Fibroblast of lung (primary cell): Measurements from ENCODE around the gene SGIP1. TPM values are rescaled to one million over a fixed set of nuclear protein-coding genes. Genes with fewer than 3 reads are reported as not detected.

Experiments
- DNase-seq, 2 donors: peaks; one replicate each; pipeline versions ENCODE4 v3.0.0 to v3.0.0-alpha.2; 2010; ENCODE audit warnings: low read depth in 2 of 2
- H2AFZ ChIP-seq: 2 replicates; pipeline ENCODE4 v1.5.1; 2012; ENCODE audit warnings: low read length, control low read depth, inconsistent platforms
- H3K27ac ChIP-seq: 2 replicates; pipeline ENCODE4 v1.5.1; 2011; ENCODE audit warnings: low read length, control low read depth; ENCODE audit not compliant: insufficient read depth
- H3K27me3 ChIP-seq: 2 replicates; pipeline ENCODE4 v1.5.1; 2011; ENCODE audit warnings: mild to moderate bottlenecking, low read length; ENCODE audit not compliant: control insufficient read depth, insufficient read depth
- H3K36me3 ChIP-seq: 2 replicates; pipeline ENCODE4 v1.5.1; 2011; ENCODE audit warnings: low read length; ENCODE audit not compliant: control insufficient read depth, insufficient read depth
- H3K4me1 ChIP-seq: 2 replicates; pipeline ENCODE4 v1.5.1; 2011; ENCODE audit warnings: low read length; ENCODE audit not compliant: control insufficient read depth, insufficient read depth; ENCODE audit errors: extremely low read depth
- H3K4me2 ChIP-seq: 2 replicates; pipeline ENCODE4 v1.5.1; 2011; ENCODE audit warnings: low read length, control low read depth; ENCODE audit not compliant: insufficient read depth; ENCODE audit errors: extremely low read depth
- H3K4me3 ChIP-seq, 4 experiments: fragments of 200-600 bp in 1 of 4; sonication (generic) in 1 of 4; replicated peaks in 1 of 4; 2 replicates each; pipeline ENCODE4 v1.5.1; 2011 to 2016; ENCODE audit warnings: low read length in 4 of 4, low read depth in 3 of 4, mild to moderate bottlenecking in 3 of 4, control low read depth in 2 of 4, inconsistent platforms in 1 of 4, mixed read lengths in 1 of 4; ENCODE audit not compliant: insufficient read depth in 1 of 4; ENCODE audit errors: control extremely low read depth in 1 of 4
- H3K79me2 ChIP-seq: 2 replicates; pipeline ENCODE4 v1.5.1; 2012; ENCODE audit warnings: mild to moderate bottlenecking, low read length, inconsistent platforms; ENCODE audit not compliant: control insufficient read depth, insufficient read depth
- H3K9ac ChIP-seq: 2 replicates; pipeline ENCODE4 v1.5.1; 2011; ENCODE audit warnings: mild to moderate bottlenecking, low read length, control low read depth; ENCODE audit not compliant: insufficient read depth
- H3K9me3 ChIP-seq: 2 replicates; pipeline ENCODE4 v1.5.1; 2012; ENCODE audit warnings: low read depth, low read length; ENCODE audit not compliant: control insufficient read depth, insufficient read depth
- H4K20me1 ChIP-seq: 2 replicates; pipeline ENCODE4 v1.5.1; 2011; ENCODE audit warnings: low read length; ENCODE audit not compliant: control insufficient read depth, insufficient read depth; ENCODE audit errors: extremely low read depth
- CTCF ChIP-seq, 2 donors: IDR thresholded peaks in 1 of 2; conservative IDR thresholded peaks in 1 of 2; 1 replicate in 1 of 2; 2 replicates in 1 of 2; pipeline ENCODE4 v1.5.1; 2011 to 2012; ENCODE audit warnings: low read length in 2 of 2, control low read depth in 1 of 2, inconsistent platforms in 1 of 2, low read depth in 1 of 2, mild to moderate bottlenecking in 1 of 2
- EZH2 ChIP-seq: IDR thresholded peaks from 2 replicates; pipeline ENCODE4 v1.5.1; 2012; ENCODE audit warnings: low read length, control low read depth, mild to moderate bottlenecking; ENCODE audit errors: missing control alignments
- polyA plus RNA-seq, 2 donors: library from polyadenylated mRNA; depleted of rRNA in 1 of 2; stranded (reverse) in 1 of 2; unstranded in 1 of 2; fragments of >200 nt; gene quantifications; 2 replicates each; pipeline ENCODE4 v1.2.1, GENCODE V29; 2011 to 2012; ENCODE audit warnings: missing spikeins in 1 of 2
- total RNA-seq: library from RNA; depleted of rRNA; stranded (reverse); fragments of >200 nt; gene quantifications from 2 replicates; pipeline ENCODE4 v1.2.1, GENCODE V29; 2014

The SGIP1 gene
- total and polyA plus RNA-seq, 2 donors (not counting 1 experiment from before 2014, with no cell fraction given) = 37.8 to 77.6 TPM

- no peaks in the 10 kb centered on the region for H3K9me3 ChIP-seq
- no peak overlapping the region for H3K9ac ChIP-seq
- no peaks in the 10 kb centered on the region for H3K27me3 ChIP-seq
- H4K20me1 ChIP-seq = no peaks in the 10 kb centered on the region
- no peak overlapping the region for H3K27ac ChIP-seq
- H3K4me1 ChIP-seq = peaks cover 17% of the 10 kb centered on the region
- no peak for DNase-seq
- no peaks in the 10 kb centered on the region for H3K36me3 ChIP-seq
- TF ChIP-seq EZH2 = no peak
- no peak for TF ChIP-seq CTCF (conservative IDR thresholded peaks at IDR 0.05 in 1 of 2, IDR thresholded peaks at IDR 0.05 in 1 of 2; ENCODE audit: low read depth in 1 of 2, low read length in 2 of 2)
- H2AFZ ChIP-seq = no peak overlapping the region
- no peaks in the 10 kb centered on the region for H3K79me2 ChIP-seq
- no peak overlapping the region for H3K4me3 ChIP-seq
- H3K4me2 ChIP-seq = no peak overlapping the region
These were observed 8.9 kb upstream of the SGIP1 start for GRCh38 chr1:66525086-66525485.

- no peak for DNase-seq
- H3K27ac ChIP-seq = no peak overlapping the region
- peaks cover 17% of the 10 kb centered on the region for H3K4me1 ChIP-seq
- H2AFZ ChIP-seq = no peak overlapping the region
- H3K27me3 ChIP-seq = no peaks in the 10 kb centered on the region
- no peak overlapping the region for H3K9ac ChIP-seq
- TF ChIP-seq CTCF (conservative IDR thresholded peaks at IDR 0.05 in 1 of 2, IDR thresholded peaks at IDR 0.05 in 1 of 2; ENCODE audit: low read depth in 1 of 2, low read length in 2 of 2) (no peak), EZH2 (no peak)
- H3K4me3 ChIP-seq = no peak overlapping the region
- no peaks in the 10 kb centered on the region for H3K79me2 ChIP-seq
- H3K36me3 ChIP-seq = no peaks in the 10 kb centered on the region
- H4K20me1 ChIP-seq = no peaks in the 10 kb centered on the region
- no peaks in the 10 kb centered on the region for H3K9me3 ChIP-seq
- no peak overlapping the region for H3K4me2 ChIP-seq
These were observed 7.9 kb upstream of the SGIP1 start for GRCh38 chr1:66526036-66526435.

- Histone ChIP-seq H3K36me3 (no peaks in the 10 kb centered on the region), H3K27ac (peak overlapping the region; percentile 76), H4K20me1 (no peaks in the 10 kb centered on the region), H3K4me2 (no peak overlapping the region), H2AFZ (no peak overlapping the region), H3K9me3 (no peaks in the 10 kb centered on the region), H3K4me1 (peaks cover 17% of the 10 kb centered on the region), H3K4me3 (no peak overlapping the region), H3K27me3 (no peaks in the 10 kb centered on the region), H3K9ac (no peak overlapping the region), H3K79me2 (no peaks in the 10 kb centered on the region)
- no peak for TF ChIP-seq EZH2
- no peak for TF ChIP-seq CTCF (conservative IDR thresholded peaks at IDR 0.05 in 1 of 2, IDR thresholded peaks at IDR 0.05 in 1 of 2; ENCODE audit: low read depth in 1 of 2, low read length in 2 of 2)
- no peak for DNase-seq
These were observed 7.0 kb upstream of the SGIP1 start for GRCh38 chr1:66526991-66527390.
